CD4-positive, alpha-beta T cell treated with Interferon alpha-2 for 1 hour (primary cell): ENCODE results near the gene NMT1.
"Not testable (repeated sequence)": the region's sequence is repeated elsewhere in the genome, so short reads cannot be mapped to it uniquely, and the experiment has no call there.

Experiments used
- DNase-seq, 2 donors: peaks; one replicate each; pipeline ENCODE4 v3.0.0-alpha.2; 2020 to 2022

The NMT1 gene

GRCh38 chr17:45038728-45039634 lies 22.1 kb upstream of the NMT1 start:
- no peak for DNase-seq

GRCh38 chr17:45040459-45040858 lies 20.7 kb upstream of the NMT1 start:
- no peak for DNase-seq

- DNase-seq, result no peak
These were observed 18.6 kb upstream of the NMT1 start for GRCh38 chr17:45042346-45043120.

GRCh38 chr17:45043813-45044540 lies 17.1 kb upstream of the NMT1 start:
- no peak for DNase-seq

GRCh38 chr17:45046537-45047125 lies 14.5 kb upstream of the NMT1 start:
- DNase-seq, result no peak

GRCh38 chr17:45048795-45049563 lies 12.1 kb upstream of the NMT1 start:
- DNase-seq, result no peak

- peak in 1 of 2 donors; percentile 30 for DNase-seq
These were observed 10.5 kb upstream of the NMT1 start for GRCh38 chr17:45050481-45051059.

GRCh38 chr17:45051060-45051719 lies 9.9 kb upstream of the NMT1 start, which contains the start of gene DCAKD:
Gene DCAKD, minus strand, starts transcription at chr17:45051632. Its CDS starts 16,747 bp downstream, at chr17:45034885.
- DNase-seq, result peak; percentile 89 to 94

GRCh38 chr17:45051720-45052051 lies 9.4 kb upstream of the NMT1 start:
- not testable (repeated sequence) for DNase-seq

GRCh38 chr17:45052052-45052772 lies 8.9 kb upstream of the NMT1 start:
- DNase-seq, result peak; percentile 8 to 59

GRCh38 chr17:45060382-45060796 lies 728 bp upstream of the NMT1 start:
- DNase-seq, result no peak

- no peak for DNase-seq
These were observed 589 bp downstream of the NMT1 start for GRCh38 chr17:45061606-45062205.

- no peak for DNase-seq
These were observed 2.1 kb downstream of the NMT1 start for GRCh38 chr17:45063198-45063597.

- DNase-seq, result no peak
These were observed 6.5 kb downstream of the NMT1 start for GRCh38 chr17:45067637-45068036.

GRCh38 chr17:45070001-45070400 lies 8.9 kb downstream of the NMT1 start:
- DNase-seq, result no peak

- DNase-seq, result no peak
These were observed 9.7 kb downstream of the NMT1 start for GRCh38 chr17:45070809-45071208.

- DNase-seq, result no peak
These were observed 12.4 kb downstream of the NMT1 start for GRCh38 chr17:45073414-45074070.

- DNase-seq, result no peak
These were observed 16.5 kb downstream of the NMT1 start for GRCh38 chr17:45077643-45078042.

GRCh38 chr17:45081047-45081703 lies 20.1 kb downstream of the NMT1 start:
- DNase-seq, result no peak
